GM21390 (cell line): ENCODE data around the gene LIM2.

Experiments used
- ATAC-seq: cut with Tn5 transposase; IDR thresholded peaks from one replicate; pipeline ENCODE4 v1.9.1; 2021; ENCODE audit not compliant: unreplicated experiment

Gene LIM2

DNA sequence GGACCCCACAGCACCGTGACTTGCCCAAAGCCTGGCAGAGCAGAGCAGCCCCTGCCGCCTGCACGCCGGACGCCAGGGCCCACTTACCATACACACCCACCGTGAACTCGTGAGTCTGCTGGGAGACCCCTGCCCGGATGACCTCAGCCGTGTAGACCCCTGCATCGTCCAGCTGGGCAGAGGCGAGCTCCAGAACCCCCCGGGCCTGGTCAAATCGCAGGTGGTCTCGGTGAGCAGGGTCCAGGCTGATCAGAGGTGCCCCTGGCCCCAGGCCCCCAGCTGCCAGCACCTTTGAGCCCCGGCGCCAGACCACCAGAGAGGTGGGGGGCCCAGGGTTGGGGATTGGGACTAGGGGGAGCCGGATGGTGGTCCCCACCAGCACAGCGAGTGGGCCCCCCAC, 46.7 kb downstream of the LIM2 start:
- ATAC-seq: no peak

DNA sequence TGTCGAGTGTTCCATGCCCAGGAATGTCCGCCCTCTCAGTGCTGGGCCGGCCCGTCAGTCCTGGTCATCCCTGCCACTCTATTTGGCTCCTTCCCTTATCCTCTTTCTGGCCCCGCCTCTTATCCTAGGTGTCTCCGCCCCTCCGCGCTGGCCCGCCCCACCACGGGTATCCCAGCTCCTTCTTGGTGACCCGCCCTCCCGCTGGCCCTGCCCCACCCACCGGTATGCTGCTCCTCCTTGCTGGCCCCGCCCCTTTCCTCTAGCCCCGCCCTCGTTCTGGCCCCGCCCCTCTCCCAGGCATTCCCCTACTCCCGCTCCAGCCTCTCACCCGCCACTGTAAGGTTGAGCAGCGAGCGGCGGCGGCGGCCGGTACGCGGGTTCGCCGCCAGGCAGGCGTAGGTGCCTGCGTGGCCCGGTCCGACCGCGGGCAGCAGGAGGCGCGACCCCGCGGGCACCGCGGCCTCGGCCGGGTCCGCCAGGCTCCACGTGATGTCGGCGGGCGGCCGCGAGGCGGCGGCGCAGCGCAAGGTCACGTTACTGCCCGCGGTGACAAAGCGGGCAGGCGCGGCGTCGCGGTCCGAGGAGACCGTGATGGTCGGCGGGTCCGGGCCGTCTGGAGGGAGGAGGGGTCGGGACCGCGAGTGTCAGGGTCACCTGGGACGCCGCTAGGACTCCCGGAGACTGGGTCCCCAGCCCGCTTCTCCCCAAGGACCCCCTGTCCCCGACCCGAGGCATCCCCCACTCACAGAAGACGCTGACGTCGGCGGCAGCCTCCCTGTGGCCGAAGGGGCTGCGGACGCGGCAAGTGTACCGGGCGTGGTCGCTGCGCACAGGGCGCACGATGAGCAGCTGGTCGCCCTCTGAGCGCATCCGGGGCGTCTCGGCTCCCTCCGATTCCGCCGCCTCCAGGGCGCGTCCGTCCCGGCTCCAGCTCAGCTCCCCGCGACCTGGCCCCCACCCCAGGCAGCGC, 47.8 kb downstream of the LIM2 start:
- ATAC-seq: peak; percentile 52

- no peak for ATAC-seq
These were observed 48.5 kb downstream of the LIM2 start for GRCh38 chr19:51339313-51339686.

- ATAC-seq: peak; percentile 62
These were observed 49.0 kb downstream of the LIM2 start for GRCh38 chr19:51338563-51339312.

GRCh38 chr19:51337861-51338562, 49.8 kb downstream of the LIM2 start:
- no peak for ATAC-seq

- ATAC-seq: no peak
These were observed 50.5 kb downstream of the LIM2 start for GRCh38 chr19:51337141-51337860.

DNA sequence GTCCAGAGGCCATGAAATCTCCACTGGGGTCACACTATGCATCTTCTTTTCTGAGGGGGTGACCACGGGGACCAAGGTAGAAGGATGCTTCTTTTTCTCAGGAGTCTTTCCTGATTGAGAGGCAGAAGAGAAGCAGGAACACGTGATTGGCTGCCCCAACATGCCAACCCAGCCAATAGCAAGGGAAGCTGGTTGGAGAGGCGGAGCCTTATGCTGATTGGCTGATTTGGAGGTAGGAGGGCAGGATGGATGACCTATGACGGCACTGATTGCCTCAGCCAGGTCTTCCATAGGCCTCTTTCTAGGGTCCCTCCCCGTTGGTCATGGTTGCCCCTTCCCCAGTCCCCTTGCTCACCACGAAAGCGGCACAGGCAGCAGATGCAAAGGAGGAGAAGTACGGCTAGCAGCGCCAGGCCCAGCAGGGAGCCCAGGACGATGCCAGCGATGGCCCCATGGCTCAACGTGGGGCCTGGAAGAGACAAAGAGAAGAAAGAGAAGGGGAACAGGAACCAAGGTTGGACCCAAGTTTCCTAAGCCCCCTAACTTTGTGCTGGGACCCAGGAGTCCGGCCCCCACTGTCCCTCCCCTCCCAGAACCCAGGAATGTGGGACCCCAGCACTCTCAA, 53.8 kb downstream of the LIM2 start:
- ATAC-seq: no peak

GRCh38 chr19:51331716-51332115, 56.1 kb downstream of the LIM2 start:
- no peak for ATAC-seq

DNA sequence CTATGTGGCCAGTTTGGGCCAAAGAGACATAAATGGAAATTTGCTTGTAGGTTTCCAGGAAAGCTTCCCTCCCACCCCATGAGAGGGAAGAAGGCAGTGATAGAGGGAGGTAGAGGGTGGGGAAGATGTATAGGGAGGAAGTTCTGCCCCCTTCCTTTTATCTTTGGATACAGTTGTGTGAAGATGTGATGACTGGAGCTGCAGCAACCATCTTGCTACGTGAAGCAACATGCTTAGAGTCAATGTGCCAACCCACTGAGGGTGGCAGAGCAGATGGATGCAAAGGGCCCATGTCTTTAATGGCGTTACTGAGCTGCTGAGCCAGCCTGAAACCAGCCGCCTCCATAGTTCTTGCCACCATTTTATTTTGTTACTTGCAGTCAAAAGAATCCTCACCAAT, 56.6 kb downstream of the LIM2 start:
- ATAC-seq: no peak

DNA sequence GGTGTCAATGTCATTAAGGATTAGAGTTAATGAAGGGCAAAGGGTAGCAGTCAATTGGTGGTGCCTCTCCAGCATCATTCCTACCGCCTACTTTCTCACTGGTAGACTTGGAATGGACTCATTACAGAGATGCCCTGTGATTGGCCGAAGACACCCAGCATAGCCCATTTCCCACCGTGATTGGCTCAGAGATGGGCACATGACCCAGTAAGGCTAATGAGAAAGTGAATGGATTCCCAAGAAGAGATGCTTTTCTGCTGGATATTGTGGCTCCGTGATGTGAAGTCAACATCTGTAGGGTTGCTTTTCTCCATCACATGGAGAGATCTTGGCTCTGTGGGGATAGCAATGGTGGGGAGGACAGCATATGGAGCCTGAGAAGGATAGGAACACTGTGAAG, 57.4 kb downstream of the LIM2 start:
- no peak for ATAC-seq
